Upper lobe of left lung (tissue), 6 donors: Measurements from ENCODE around the gene BMERB1. TPM values are rescaled to one million over a fixed set of nuclear protein-coding genes. Genes with fewer than 3 reads are reported as not detected.

Source experiments
- ATAC-seq, 2 donors: fragments of 200-7000 bp; cut with Tn5 transposase; one replicate each; pipeline ENCODE4 v1.9.1; 2022; ENCODE audit warnings: mild to moderate bottlenecking in 2 of 2, moderate library complexity in 2 of 2; ENCODE audit not compliant: low FRiP score in 2 of 2
- DNase-seq, 2 donors: peaks; one replicate each; pipeline ENCODE4 v3.0.0-alpha.2; 2019 to 2020
- H3K27ac ChIP-seq, 4 donors: fragments of 200-600 bp; sonication (generic); one replicate each; pipeline ENCODE4 v1.5.1; 2016 to 2019
- H3K27me3 ChIP-seq, 4 donors: fragments of 200-600 bp; sonication (generic); one replicate each; pipeline ENCODE4 v1.5.1; 2017 to 2019
- H3K36me3 ChIP-seq, 4 donors: fragments of 200-600 bp; sonication (generic); one replicate each; pipeline ENCODE4 v1.5.1; 2016 to 2019
- H3K4me1 ChIP-seq, 4 donors: fragments of 200-600 bp; sonication (generic); one replicate each; pipeline ENCODE4 v1.5.1; 2018 to 2019
- H3K4me3 ChIP-seq, 4 donors: fragments of 200-600 bp; sonication (generic); one replicate each; pipeline ENCODE4 v1.5.1; 2017 to 2019; ENCODE audit warnings: mild to moderate bottlenecking in 2 of 4, moderate library complexity in 1 of 4
- H3K9me3 ChIP-seq, 4 donors: fragments of 200-600 bp; sonication (generic); one replicate each; pipeline ENCODE4 v1.5.1; 2018 to 2019
- CTCF ChIP-seq, 6 experiments: fragments of 450-650 bp in 4 of 6; fragments of 200-600 bp in 2 of 6; sonication (generic) in 2 of 6; IDR thresholded peaks; one replicate each; pipeline ENCODE4 v1.5.1; 2016 to 2019; ENCODE audit warnings: antibody characterized with exemption in 6 of 6
- EP300 ChIP-seq, 4 donors: sonication (generic); formaldehyde crosslinking; IDR thresholded peaks; one replicate each; pipeline ENCODE4 v1.5.1; 2017; ENCODE audit warnings: antibody characterized with exemption in 4 of 4, control low read depth in 2 of 4
- POLR2A ChIP-seq, 4 donors: fragments of 450-650 bp; IDR thresholded peaks; one replicate each; pipeline ENCODE4 v1.5.1; 2016 to 2017; ENCODE audit warnings: antibody characterized with exemption in 4 of 4, mild to moderate bottlenecking in 2 of 4
- POLR2AphosphoS5 ChIP-seq, 2 donors: sonication (generic); formaldehyde crosslinking; IDR thresholded peaks; one replicate each; pipeline ENCODE4 v1.5.1; 2017; ENCODE audit warnings: antibody characterized with exemption in 2 of 2
- WGBS, 2 donors: methylation state at CpG; one replicate each; pipeline ENCODE4 v1.1.5; 2017 to 2018; 5-methylcytosine and 5-hydroxymethylcytosine counted together
- total RNA-seq, 6 donors: library from RNA; depleted of rRNA in 4 of 6; stranded (reverse); fragments of >200 nt in 4 of 6; gene quantifications; one replicate each; pipeline versions ENCODE4 v1.1.0 to v1.2.1, GENCODE V29; 2016 to 2021
- donor health status: DM: no; HTN: no; CAD: no; lungs with moderate emphysema.
- donor health status: DM: no; HTN: yes; CAD: no; lungs with severe emphysema.

Gene BMERB1
- total RNA-seq, 6 donors from 2014 or later = 5.2 to 27.6 (median 16.1) TPM

GRCh38 chr16:15611610-15612009, 177.2 kb downstream of the BMERB1 start:
- Histone ChIP-seq H3K4me3 (no peak overlapping the region), H3K9me3 (no peaks in the 10 kb centered on the region), H3K27ac (no peak overlapping the region), H3K27me3 (no peaks in the 10 kb centered on the region), H3K4me1 (peaks cover 0 to 7% (median 1%) of the 10 kb centered on the region in 4 donors), H3K36me3 (peaks cover 32 to 98% (median 91%) of the 10 kb centered on the region in 4 donors)
- 87 to 93% methylated on average over 7 of the region's 7 CpGs for WGBS, 2 donors
- TF ChIP-seq EP300 (IDR thresholded peaks at IDR 0.05) (no peak), POLR2AphosphoS5 (IDR thresholded peaks at IDR 0.05) (no peak), POLR2A (IDR thresholded peaks at IDR 0.05) (no peak), CTCF (IDR thresholded peaks at IDR 0.05) (no peak)
- ATAC-seq (no peak), DNase-seq (no peak)

DNA sequence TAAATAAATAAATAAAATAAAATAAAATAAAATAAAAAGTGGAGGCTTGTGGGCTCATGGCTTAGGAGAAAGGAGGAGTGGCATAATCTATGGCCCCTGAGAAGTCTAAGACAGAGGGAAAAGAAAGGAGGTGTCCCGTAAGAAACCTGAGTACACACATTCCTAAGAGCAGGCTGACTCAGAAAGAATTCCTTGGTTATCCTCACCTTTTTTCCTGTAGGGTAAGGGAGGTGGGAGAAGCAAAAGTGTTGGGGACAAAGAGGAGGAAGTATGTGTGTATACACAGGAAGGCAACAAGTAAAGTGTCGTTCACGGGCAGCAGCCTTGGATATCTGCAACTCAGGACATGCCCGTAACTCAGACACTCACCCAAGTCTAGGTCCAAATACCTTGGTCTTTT, 179.3 kb downstream of the BMERB1 start:
- Histone ChIP-seq H3K27me3 (no peaks in the 10 kb centered on the region), H3K9me3 (no peaks in the 10 kb centered on the region), H3K4me1 (no peaks in the 10 kb centered on the region), H3K4me3 (no peak overlapping the region), H3K27ac (no peak overlapping the region), H3K36me3 (peaks cover 44 to 99% (median 93%) of the 10 kb centered on the region in 4 donors)
- DNase-seq = no peak
- 67 to 71% methylated on average over 4 of the region's 4 CpGs for WGBS, 2 donors
- no peak for ATAC-seq
- no peak for TF ChIP-seq POLR2AphosphoS5 (IDR thresholded peaks at IDR 0.05)

- Histone ChIP-seq H3K36me3 (peaks cover 52 to 99% (median 88%) of the 10 kb centered on the region in 4 donors), H3K4me3 (no peak overlapping the region), H3K9me3 (no peaks in the 10 kb centered on the region)
These were observed 181.6 kb downstream of the BMERB1 start for GRCh38 chr16:15616012-15616411.

GRCh38 chr16:15616475-15617165, 182.2 kb downstream of the BMERB1 start:
- Histone ChIP-seq H3K27ac (no peak overlapping the region), H3K4me3 (no peak overlapping the region), H3K36me3 (peaks cover 46 to 99% (median 86%) of the 10 kb centered on the region in 4 donors), H3K4me1 (no peaks in the 10 kb centered on the region), H3K27me3 (no peaks in the 10 kb centered on the region), H3K9me3 (no peaks in the 10 kb centered on the region)
- 90% methylated on average over 11 of the region's 11 CpGs for WGBS, 2 donors
- no peak for TF ChIP-seq POLR2A (IDR thresholded peaks at IDR 0.05)
- TF ChIP-seq EP300 (IDR thresholded peaks at IDR 0.05) = no peak
- TF ChIP-seq CTCF (IDR thresholded peaks at IDR 0.05) = no peak
- no peak for TF ChIP-seq POLR2AphosphoS5 (IDR thresholded peaks at IDR 0.05)
- ATAC-seq = no peak
- DNase-seq = no peak

More at GRCh38 chr16:15616012-15616411, 181.6 kb downstream of the BMERB1 start:
- no peak for TF ChIP-seq EP300 (IDR thresholded peaks at IDR 0.05)
- TF ChIP-seq POLR2AphosphoS5 (IDR thresholded peaks at IDR 0.05) = no peak
- no peak for TF ChIP-seq POLR2A (IDR thresholded peaks at IDR 0.05)
- no peak for TF ChIP-seq CTCF (IDR thresholded peaks at IDR 0.05)
- no peak for ATAC-seq
- no peak for DNase-seq
- 95 to 99% methylated on average over 4 of the region's 4 CpGs for WGBS, 2 donors
- Histone ChIP-seq H3K27ac (no peak overlapping the region), H3K4me1 (no peaks in the 10 kb centered on the region), H3K27me3 (no peaks in the 10 kb centered on the region)

DNA sequence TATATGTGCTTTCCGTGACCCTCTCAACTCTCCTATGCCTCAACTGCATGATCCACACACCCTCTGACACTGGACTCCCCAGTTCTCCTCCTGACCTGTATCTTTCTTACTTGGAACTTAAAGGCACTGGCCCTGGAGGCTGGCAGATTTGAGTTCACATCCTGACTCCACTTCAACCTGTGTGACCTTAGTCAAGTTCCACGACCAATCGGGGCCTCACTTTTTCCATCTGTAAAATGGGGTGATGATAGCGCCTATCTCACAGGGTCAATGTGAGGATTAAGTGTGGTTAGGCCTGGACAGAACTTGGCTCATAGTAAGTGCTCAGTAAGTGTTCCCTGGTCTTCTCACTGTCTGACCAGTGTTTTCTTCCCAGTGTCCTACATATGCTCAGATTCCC, 183.5 kb downstream of the BMERB1 start:
- no peak for DNase-seq
- Histone ChIP-seq H3K27ac (no peak overlapping the region), H3K36me3 (peaks cover 40 to 99% (median 83%) of the 10 kb centered on the region in 4 donors), H3K27me3 (no peaks in the 10 kb centered on the region), H3K4me1 (no peaks in the 10 kb centered on the region), H3K9me3 (no peaks in the 10 kb centered on the region), H3K4me3 (no peak overlapping the region)
- no peak for ATAC-seq
- WGBS, 2 donors = 95 to 97% methylated on average over 4 of the region's 4 CpGs
- no peak for TF ChIP-seq POLR2AphosphoS5 (IDR thresholded peaks at IDR 0.05)
- no peak for TF ChIP-seq CTCF (IDR thresholded peaks at IDR 0.05)
- no peak for TF ChIP-seq EP300 (IDR thresholded peaks at IDR 0.05)
- no peak for TF ChIP-seq POLR2A (IDR thresholded peaks at IDR 0.05)
